Activated CD8-positive, alpha-beta memory T cell treated with anti-CD3 and anti-CD28 coated beads for 36 hours (primary cell): Measurements from ENCODE around the gene RPUSD1. TPM values are rescaled to one million over a fixed set of nuclear protein-coding genes. Genes with fewer than 3 reads are reported as not detected.

Experiments used
- CTCF ChIA-PET: fragments of 350-600 bp; sonication (Branson Sonifier 250); formaldehyde crosslinking; loops from one replicate; lab custom pipeline; 2021; ENCODE audit warnings: antibody characterized with exemption; lab: Charles Lee
- POLR2A ChIA-PET: fragments of 350-600 bp; sonication (Branson Sonifier 250); formaldehyde crosslinking; loops from one replicate; lab custom pipeline; 2021; ENCODE audit warnings: antibody characterized with exemption; lab: Charles Lee
- total RNA-seq, 2 experiments: library from RNA; stranded (reverse); gene quantifications; one replicate each; pipeline ENCODE4 v1.2.3, GENCODE V29; 2021

Gene RPUSD1
- total RNA-seq, 2 experiments from 2014 or later, result 40.6 to 44.4 TPM

DNA sequence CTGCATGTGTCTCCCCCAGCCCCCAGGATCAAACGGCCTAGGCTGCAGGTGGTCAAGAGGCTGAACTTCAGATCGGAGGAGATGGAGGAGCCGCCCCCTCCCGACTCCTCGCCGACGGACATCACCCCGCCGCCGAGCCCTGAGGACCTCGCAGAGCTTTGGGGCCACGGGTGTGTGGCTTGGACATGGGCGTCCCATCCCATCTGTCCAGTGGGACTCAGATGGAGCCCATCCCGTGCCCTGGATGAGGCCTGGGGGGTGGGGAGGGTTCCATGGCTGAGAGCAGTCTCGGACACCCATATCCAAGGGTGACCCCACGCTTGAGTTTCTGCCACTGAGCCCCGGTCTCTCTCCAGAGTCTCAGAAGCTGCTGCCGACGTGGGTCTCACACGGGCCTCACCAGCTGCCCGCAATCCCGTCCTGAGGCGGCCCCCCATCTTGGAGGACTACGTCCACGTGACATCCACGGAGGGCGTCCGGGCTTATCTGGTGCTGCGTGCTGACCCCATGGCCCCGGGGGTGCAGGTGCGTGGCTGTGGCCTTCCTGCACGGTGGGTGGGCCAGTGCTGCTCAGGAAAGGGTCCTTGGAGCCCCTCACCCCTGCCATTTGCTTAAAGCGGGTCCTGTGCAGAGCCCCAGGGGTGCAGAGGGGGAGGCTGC, 1.1 kb upstream of the RPUSD1 start:
- CTCF ChIA-PET, result interaction anchor here (1.0 to 2.4 kb wide), 5 partner anchors 16 to 121 kb away, joined by 3 to 8 read pairs (median 4); partner anchors contain the start of genes METRN and RHOT2
- POLR2A ChIA-PET, result interaction anchor here (1.4 kb wide), 1 partner anchor 12 kb away, joined by 6 read pairs; no protein-coding TSS in a partner anchor

DNA sequence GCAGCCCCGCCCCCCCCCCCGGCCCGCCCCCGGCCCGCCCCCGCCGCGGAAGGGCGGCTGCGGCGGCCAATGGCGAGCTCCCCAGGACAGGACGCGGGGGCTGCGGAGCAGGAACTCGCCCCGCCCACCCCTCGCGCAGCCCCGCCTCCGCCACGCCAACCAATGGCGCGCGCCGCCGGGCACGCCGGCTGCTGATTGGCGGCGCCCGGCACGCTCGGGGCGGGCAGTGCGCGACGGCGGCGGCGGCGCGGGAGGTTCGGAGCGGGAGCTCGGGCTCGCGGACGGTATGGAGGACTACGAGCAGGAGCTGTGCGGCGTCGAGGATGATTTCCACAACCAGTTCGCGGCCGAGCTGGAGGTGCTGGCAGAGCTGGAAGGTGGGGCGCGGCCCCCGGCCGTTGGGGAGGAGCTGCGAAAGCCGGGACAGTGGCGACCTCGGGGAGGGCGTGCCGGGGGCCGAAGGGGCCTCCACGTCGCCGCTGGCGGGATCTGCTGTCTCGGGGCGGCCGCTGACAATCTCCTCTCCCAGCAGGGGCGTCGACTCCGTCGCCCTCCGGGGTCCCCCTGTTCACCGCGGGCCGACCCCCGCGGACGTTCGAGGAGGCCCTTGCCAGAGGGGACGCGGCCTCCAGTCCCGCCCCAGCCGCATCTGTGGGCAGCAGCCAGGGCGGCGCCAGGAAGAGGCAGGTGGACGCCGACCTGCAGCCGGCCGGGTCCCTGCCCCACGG, 382 bp upstream of the RPUSD1 start, which contains the start of gene CHTF18:
TSS of gene CHTF18 (plus strand) at position 222 of the 728 bp plus-strand sequence. CDS start at position 287, 65 bp downstream.
- ChIA-PET CTCF (interaction anchor here (0.5 to 3.3 kb wide), 9 partner anchors 15 to 1068 kb away, joined by 3 to 16 read pairs (median 4); partner anchors contain the start of genes METRN and RHOT2), POLR2A (interaction anchor here (0.5 to 1.4 kb wide), 4 partner anchors 13 to 94 kb away, joined by 3 to 6 read pairs (median 4); partner anchors contain the start of gene CCDC78)

DNA sequence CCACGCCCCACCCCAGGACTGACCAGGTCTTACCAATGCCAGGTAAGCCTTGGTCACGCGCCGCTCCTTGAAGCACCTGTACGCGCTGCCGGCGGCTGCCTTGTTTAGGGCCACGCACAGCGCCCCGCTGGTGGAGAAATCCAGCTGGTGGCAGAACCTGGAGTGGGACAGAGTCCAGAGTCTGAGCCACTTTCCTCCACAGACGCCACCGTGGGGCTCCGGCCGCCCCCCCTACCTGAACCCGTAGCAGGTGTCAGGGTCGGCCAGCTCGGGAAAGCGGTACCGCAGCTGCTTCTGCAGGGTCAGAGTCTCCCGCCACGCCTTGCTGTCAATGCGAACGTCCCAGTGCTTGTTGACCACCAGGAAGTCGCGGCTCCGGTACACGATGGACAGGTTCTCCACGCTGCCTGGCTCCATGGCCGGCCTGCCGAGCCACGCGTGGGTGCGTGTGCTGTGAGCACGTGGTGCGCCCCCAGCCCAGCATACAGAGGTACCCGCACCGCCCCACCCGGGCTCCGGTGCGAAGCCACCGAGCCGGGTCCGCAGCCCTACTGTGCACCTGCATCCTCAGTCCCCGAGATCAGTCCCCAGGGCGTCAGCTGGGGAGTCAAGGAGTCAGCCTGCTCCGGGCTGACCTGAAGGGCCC, 737 bp downstream of the RPUSD1 start:
- ChIA-PET CTCF (interaction anchor here (0.8 to 3.3 kb wide), 6 partner anchors 20 to 139 kb away, joined by 3 to 16 read pairs (median 4); partner anchors contain the start of gene METRN), POLR2A (interaction anchor here (0.7 to 1.4 kb wide), 3 partner anchors 14 to 92 kb away, joined by 3 to 6 read pairs (median 3); partner anchors contain the start of gene CCDC78)

DNA sequence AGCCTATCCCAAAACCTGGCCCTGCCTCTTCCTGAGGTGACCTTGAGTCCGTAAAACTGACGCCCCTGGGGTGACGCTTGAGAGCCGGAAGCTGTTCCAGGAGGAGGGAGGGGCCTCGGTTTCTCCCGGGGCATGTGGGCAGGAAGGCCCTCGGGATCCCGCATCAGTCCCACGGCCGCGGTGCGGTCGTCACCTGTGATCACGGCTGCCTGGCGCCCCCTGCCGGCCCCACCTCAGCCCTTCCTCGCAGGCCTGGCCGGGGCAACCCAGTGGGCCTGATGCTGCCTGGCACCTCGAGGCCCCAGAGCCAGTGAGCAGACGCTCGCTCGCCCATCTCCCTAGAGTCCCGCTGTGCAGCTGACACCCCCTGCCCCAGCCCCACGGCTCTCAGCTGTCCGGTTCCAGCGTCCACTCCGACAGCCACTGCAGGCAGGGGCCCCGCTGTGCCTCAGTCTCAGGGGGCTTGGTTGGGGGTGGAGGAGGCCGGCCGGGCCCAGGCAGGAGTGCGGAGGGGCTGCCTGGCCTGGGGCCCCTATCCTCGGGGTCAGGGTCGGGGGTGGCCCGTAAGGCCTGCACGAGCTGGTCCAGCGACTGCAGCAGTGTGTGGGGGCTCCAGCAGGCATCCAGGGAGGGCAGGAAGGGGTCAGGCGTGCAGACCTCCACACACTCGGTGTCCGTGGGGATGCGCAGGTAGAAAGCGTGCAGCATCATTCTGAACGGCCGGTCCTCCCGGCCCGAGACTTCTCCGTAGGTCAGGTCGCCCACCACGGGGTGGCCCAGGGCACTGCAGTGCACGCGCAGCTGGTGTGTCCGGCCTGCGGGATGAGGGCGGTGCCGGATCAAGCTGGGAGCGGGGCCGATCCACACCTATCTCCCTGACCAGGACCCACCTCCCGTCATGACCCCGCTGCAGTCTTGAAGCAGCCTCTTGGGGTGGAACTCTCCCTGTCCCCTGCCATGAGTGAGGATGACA, 2.3 kb downstream of the RPUSD1 start:
- ChIA-PET CTCF (interaction anchor here (0.9 to 3.3 kb wide), 17 partner anchors 9 to 271 kb away, joined by 3 to 19 read pairs (median 7); partner anchors contain the start of genes ANTKMT, CIAO3, FBXL16 and STUB1), POLR2A (interaction anchor here (1.4 kb wide), 1 partner anchor 71 kb away, joined by 6 read pairs; the partner anchor contains the start of gene METRN)

DNA sequence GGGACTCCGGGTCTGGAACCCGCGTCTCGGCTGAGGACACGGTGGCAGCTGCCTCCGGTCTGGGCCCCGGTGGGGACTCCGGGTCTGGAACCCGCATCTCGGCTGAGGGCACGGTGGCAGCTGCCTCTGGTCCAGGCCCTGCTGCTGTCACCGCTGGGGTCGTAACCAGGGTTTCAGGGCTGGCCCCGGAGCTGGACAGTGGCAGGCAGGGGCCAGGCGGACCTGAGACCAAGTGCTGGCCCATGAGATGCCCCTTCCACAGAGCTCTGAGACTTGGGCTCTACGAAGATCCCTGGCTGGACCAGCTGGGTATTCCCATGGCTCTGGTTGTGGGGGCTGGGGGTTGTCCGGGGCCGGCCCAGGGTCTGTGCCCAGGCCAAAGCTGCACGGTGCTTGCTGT, 3.8 kb downstream of the RPUSD1 start:
- ChIA-PET CTCF (interaction anchor here (0.6 to 2.9 kb wide), 14 partner anchors 11 to 89 kb away, joined by 3 to 19 read pairs (median 7); partner anchors contain the start of genes ANTKMT and FBXL16), POLR2A (interaction anchor here (1.4 kb wide), 1 partner anchor 70 kb away, joined by 6 read pairs; the partner anchor contains the start of gene METRN)

DNA sequence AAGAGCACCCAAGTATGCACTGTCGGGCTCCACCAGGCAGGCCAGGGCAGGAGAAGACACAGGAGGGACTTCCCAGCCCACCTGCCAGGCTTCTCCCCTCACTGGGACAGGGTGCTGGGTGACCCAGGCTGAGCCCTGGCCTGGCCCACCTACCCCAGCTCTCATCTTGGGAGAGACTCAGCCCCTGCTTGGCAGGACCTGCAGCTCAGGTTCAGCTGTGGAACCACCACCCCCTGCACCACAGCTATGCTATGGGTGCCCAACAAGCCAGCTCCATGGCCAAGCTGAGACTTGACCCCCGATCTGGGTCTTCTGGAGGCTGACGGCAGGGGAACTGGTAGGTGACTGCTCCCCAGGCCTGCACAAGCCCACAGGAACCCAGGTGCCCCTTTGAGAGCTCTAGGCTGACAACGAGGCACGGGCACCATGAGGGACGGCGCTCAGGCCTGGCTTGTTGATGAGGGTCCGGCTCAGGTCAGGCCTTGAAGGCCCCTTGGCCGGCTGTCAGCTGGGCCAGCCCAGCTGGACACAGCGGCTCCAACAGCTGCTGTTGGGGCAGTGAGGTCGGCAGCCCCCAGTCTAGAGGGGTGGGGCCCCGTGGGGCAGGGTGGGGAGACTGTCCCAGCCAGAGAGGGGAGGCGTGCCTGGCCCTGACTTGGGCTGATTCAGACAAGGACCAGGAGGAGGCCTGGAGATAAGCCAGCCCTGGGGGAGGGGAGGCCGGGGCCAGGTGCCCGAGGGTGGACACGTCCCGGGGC, 4.6 kb downstream of the RPUSD1 start:
- POLR2A ChIA-PET, result interaction anchor here (0.6 kb wide), 1 partner anchor 63 kb away, joined by 3 read pairs; no protein-coding TSS in a partner anchor
- CTCF ChIA-PET, result interaction anchor here (1.0 to 2.9 kb wide), 3 partner anchors 63 to 71 kb away, joined by 3 to 19 read pairs (median 15); partner anchors contain the start of gene ANTKMT

DNA sequence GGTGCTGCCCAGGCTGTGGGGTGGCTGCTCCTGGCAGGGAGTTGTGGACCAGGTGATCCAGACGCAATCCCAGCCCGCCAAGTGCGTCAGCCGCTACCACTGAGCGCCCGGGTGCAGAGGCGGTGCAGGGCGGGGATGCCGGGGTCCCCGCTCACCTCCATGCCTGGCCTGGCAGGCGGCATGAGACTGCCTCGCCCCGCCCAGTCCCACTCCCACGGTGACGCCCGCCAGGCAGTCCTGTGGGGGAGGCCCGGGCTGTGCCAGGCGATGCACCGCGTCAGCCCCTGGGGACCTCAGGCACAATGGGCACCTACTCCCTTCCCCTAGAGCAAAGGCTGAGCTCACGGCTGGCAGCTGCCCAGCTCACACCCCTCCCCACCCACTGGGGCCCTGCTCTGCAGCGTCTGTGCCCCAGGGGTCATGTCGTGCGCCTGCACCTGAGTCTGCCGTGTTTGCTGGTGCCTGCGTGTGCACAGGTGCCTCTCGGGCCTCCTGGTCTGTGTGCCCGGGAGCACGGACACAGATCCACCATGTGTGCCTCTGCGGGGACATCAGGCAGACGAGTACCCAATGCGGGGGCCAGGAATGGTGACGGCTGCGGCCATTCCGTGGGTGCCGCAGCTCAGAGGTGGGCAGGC, 5.3 kb downstream of the RPUSD1 start:
- ChIA-PET CTCF (interaction anchor here (1.0 to 2.9 kb wide), 2 partner anchors 67 to 71 kb away, joined by 3 to 19 read pairs; no protein-coding TSS in a partner anchor), POLR2A (interaction anchor here (0.6 kb wide), 1 partner anchor 63 kb away, joined by 3 read pairs; no protein-coding TSS in a partner anchor)

DNA sequence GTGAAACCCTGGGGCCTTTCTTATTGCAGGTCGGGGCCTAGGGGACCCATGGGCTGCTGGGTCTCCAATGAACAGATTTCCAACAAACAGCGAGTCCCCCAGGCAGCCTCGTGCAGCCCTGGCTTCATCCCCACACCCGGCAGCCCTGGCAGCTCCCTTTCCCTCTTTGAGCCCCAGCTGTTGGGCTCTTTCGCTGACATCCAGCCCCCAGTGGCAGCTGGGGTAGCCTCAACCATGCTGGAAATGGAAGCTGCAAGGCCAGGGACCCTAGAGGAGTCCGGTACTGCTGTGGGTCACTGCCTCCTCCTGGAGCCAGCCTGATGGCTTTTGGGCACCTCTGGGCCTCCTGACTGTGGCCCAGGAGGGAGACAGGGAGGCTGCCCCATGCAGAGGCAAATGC, 5.9 kb downstream of the RPUSD1 start:
- CTCF ChIA-PET, result no interaction called here

DNA sequence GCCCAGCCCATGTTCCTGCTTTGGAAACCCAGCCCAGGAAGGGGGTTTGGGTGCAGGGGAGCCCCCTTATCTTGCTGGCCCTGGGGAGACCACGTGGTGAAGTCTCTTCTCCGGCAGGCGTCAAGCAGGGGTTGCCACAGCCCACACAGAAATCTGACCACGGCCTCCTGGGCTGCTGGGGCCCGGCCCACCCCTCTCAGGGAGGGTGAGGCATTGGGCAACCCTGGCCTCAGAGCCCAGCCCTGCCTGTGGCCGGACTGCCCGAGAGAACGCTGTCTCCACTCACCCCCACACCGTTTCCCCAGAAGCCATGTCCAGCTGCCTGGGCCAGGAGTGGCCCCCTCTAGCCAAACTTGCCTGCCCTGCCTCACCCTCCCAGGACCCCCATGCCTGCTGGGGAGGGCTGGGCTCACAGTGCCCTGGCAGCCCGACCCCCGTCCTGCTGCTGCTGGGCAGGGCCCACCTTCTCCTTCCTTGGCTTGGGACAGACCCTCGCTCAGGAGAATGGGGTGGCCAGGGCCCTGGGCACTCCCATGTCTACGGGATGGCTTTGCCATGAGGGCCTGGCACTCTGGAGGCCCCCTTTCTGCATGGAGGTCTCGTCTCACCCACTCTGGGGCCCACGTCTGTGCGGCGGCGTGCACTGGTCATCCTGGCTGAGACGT, 6.7 kb downstream of the RPUSD1 start:
- POLR2A ChIA-PET, result no interaction called here

More for the DNA sequence above, 5.9 kb downstream of the RPUSD1 start:
- POLR2A ChIA-PET, result no interaction called here

DNA sequence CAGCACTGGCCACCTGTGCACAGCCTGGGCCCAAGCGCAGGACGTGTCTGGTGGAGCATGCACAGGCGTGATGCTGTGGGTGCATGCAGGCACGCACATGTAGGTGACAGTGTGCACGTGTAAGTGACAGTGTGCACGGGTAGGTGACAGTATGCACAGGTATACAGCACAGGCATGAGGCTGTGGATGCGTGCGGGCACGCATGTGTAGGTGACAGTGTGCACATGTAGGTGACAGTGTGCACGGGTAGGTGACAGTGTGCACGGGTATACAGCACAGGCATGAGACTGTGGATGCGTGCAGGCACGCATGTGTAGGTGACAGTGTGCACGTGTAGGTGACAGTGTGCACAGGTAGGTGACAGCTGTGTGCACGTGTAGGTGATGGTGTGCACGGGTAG, 7.9 kb downstream of the RPUSD1 start:
- CTCF ChIA-PET, result interaction anchor here (1.3 kb wide), 1 partner anchor 68 kb away, joined by 4 read pairs; no protein-coding TSS in a partner anchor
- POLR2A ChIA-PET, result no interaction called here

More for the DNA sequence above, 6.7 kb downstream of the RPUSD1 start:
- CTCF ChIA-PET, result interaction anchor here (1.3 kb wide), 1 partner anchor 69 kb away, joined by 4 read pairs; no protein-coding TSS in a partner anchor

DNA sequence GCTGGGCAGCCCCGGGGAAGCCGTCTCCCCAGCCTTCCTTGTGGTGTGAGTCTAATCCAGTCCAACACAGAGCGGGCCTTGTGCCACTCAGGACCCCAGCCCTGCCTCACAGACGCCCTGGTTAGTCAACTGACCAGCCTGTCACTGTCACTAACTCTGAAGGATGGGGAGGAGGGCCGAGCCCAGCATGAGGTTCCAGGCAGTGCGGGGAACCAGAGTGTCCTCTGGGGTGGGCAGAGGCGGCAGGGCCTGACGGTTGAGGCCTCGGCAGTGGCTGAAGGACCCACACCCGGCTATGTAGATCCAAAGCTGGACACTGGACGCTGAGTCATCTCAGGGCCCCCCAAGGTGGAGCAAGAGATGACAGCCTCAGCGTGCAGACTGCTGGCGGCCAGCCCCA, 8.6 kb downstream of the RPUSD1 start:
- ChIA-PET POLR2A (no interaction called here), CTCF (no interaction called here)

DNA sequence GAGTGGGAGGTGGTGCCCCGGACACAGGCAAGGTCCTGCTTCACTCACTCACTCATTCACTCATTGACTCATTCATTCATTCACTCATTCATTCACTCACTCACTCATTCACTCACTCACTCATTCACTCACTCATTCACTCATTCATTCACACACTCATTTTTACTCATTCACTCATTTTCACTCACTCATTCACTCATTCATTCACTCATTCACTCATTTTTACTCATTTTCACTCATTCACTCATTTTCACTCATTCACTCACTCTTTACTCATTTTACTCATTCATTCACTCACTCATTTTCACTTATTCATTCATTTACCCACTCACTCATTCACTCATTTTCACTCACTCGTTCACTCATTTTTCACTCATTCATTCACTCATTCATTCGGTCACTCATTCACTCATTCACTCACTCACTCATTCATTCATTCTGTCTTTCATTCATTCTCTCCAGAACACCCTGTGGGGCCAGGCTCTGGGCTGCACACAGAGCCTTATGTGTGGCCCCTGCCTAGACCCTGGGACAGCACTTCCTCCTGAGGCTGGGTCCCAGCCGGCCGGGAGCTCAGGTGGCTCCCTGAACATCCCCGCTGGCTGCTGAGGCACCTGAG, 9.2 kb downstream of the RPUSD1 start:
- ChIA-PET POLR2A (no interaction called here), CTCF (no interaction called here)

DNA sequence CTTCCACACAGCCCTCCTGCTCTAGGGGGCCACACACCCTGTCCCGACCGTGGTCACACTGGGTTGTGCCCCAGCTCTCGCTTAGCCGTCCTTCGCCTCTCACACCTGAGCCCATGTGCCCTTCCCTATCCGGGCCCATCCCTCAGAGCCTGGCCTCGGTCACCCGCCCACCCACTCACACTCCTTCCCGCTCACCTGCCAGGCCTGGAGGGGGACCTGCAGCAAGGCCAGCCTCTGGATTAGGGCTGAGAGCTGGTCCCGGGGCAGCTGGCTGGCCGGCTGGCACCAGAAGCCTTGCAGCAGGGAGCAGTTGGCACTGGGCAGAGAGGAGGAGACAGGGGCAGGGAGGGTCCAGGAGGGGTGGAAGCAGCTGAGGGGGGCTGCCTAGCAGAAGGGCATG, 9.7 kb downstream of the RPUSD1 start:
- POLR2A ChIA-PET, result no interaction called here
- CTCF ChIA-PET, result no interaction called here

DNA sequence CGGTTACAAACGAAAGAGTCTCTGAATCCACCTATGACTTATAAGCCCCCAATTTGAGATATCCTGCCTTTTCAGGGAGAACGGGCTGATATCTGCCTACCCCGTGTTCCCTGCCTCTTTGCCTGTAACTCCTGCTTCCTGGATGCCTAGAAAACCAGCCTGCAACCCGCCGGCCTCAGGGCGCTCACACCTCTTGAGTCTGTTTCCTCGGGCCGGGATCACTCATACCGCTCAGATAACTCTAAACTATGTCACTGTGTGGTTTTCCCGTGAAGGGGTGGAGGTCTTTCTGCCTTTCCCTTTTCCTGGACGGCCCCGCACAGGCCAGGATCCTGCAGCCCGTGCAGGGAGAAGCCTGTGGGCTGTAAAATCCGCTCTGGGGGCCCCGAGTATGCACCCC, 10.4 kb downstream of the RPUSD1 start:
- ChIA-PET POLR2A (no interaction called here), CTCF (no interaction called here)

DNA sequence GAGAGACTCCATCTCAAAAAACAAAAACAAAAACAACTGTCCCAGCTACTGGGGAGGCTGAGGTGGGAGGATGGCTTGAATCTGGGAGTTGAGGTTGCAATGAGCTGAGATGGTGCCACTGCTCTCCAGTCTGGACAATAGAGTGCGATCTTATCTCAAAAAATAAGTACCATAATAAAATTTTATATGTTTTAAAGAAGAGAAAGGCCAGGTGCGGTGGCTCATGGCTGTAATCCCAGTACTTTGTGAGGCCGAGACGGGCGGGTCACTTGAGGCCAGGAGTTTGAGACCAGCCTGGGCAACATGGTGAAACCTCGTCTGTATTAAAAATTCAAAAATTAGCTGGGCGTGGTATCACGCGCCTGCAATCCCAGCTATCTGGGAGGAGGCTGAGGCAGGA, 11.4 kb downstream of the RPUSD1 start:
- ChIA-PET POLR2A (no interaction called here), CTCF (interaction anchor here (0.7 kb wide), 1 partner anchor 114 kb away, joined by 3 read pairs; no protein-coding TSS in a partner anchor)
